HCT116 (cell line): Measurements from ENCODE around the gene RAB19. TPM values are rescaled to one million over a fixed set of nuclear protein-coding genes. Genes with fewer than 3 reads are reported as not detected.

ENCODE experiments used
- ATAC-seq: fragments of 200-7000 bp; cut with Tn5 transposase; 2 replicates; pipeline ENCODE4 v1.9.1; 2020; ENCODE audit warnings: mild to moderate bottlenecking, moderate library complexity
- BruUV-seq: library from RNA; stranded (reverse); fragments of 400-500 nt; replicated peaks from 2 replicates; lab custom pipeline; 2021; lab: Mats Ljungman, UMichigan
- CTCF ChIA-PET: fragments of 300-600 bp; sonication (Branson Sonifier 250); formaldehyde crosslinking; loops from one replicate; lab custom pipeline; 2021; ENCODE audit warnings: antibody characterized with exemption; lab: Charles Lee
- POLR2A ChIA-PET: fragments of 300-600, 350-600 bp; sonication (Branson Sonifier 250); formaldehyde crosslinking; loops from one replicate; lab custom pipeline; 2021; ENCODE audit warnings: antibody characterized with exemption; lab: Charles Lee
- RAD21 ChIA-PET, 2 experiments: fragments of 300-600 bp; sonication (Branson Sonifier 250); formaldehyde crosslinking; loops; one replicate each; lab custom pipeline; 2023; ENCODE audit warnings: low total read pairs in 2 of 2; ENCODE audit not compliant: uncharacterized antibody in 2 of 2, unreplicated experiment in 2 of 2, low non-redundant PET in 1 of 2; lab: Charles Lee
- DNase-seq: peaks from one replicate; pipeline ENCODE4 v3.0.0-alpha.2; 2010; ENCODE audit warnings: low read depth, low spot score
- H2AFZ ChIP-seq: fragments of 200-600 bp; shearing (Covaris generic), sonication (generic); 2 replicates; pipeline ENCODE4 v1.6.1; 2017; ENCODE audit warnings: low read depth, mixed run types, mixed read lengths, antibody characterized with exemption, low read length; ENCODE audit not compliant: poor library complexity, severe bottlenecking
- H3K27ac ChIP-seq: 2 replicates; pipeline ENCODE4 v1.5.1; 2012; ENCODE audit warnings: low read depth, low read length
- H3K27me3 ChIP-seq: fragments of 200-600 bp; sonication (generic); 2 replicates; pipeline ENCODE4 v1.6.1; 2016; ENCODE audit warnings: mixed run types, low read length, mixed read lengths; ENCODE audit not compliant: insufficient read depth
- H3K36me3 ChIP-seq, 2 experiments: fragments of 200-500 bp in 1 of 2; fragments of 200-600 bp in 1 of 2; sonication (Bioruptor generic) in 1 of 2; sonication (generic) in 1 of 2; 2 replicates each; pipeline versions ENCODE4 v1.5.1 to v1.6.1; 2014 to 2016; ENCODE audit warnings: low read length in 2 of 2, inconsistent platforms in 1 of 2, mixed read lengths in 1 of 2, mixed run types in 1 of 2; ENCODE audit not compliant: insufficient read depth in 2 of 2, control insufficient read depth in 1 of 2
- H3K4me1 ChIP-seq, 2 experiments: fragments of 200-600 bp in 1 of 2; sonication (generic) in 1 of 2; 2 replicates each; pipeline versions ENCODE4 v1.5.1 to v1.6.1; 2012 to 2017; ENCODE audit warnings: low read length in 2 of 2, inconsistent platforms in 1 of 2, mild to moderate bottlenecking in 1 of 2, mixed read lengths in 1 of 2, mixed run types in 1 of 2, moderate library complexity in 1 of 2; ENCODE audit not compliant: insufficient read depth in 2 of 2, control insufficient read depth in 1 of 2
- H3K4me2 ChIP-seq: fragments of 200-600 bp; sonication (generic); 2 replicates; pipeline ENCODE4 v1.6.1; 2017; ENCODE audit warnings: mixed run types, low read length, mixed read lengths
- H3K4me3 ChIP-seq, 2 experiments: fragments of 200-600 bp in 1 of 2; sonication (generic) in 1 of 2; replicated peaks in 1 of 2; 2 replicates each; pipeline ENCODE4 v1.5.1; 2011 to 2016; ENCODE audit warnings: low read length in 2 of 2, control low read depth in 1 of 2, low read depth in 1 of 2, mild to moderate bottlenecking in 1 of 2, mixed read lengths in 1 of 2, mixed run types in 1 of 2
- H3K79me2 ChIP-seq: fragments of 200-600 bp; sonication (generic); 2 replicates; pipeline ENCODE4 v1.6.1; 2017; ENCODE audit warnings: mild to moderate bottlenecking, mixed run types, low read length, moderate library complexity, mixed read lengths; ENCODE audit not compliant: insufficient read depth
- H3K9ac ChIP-seq: fragments of 200-600 bp; sonication (generic); 2 replicates; pipeline ENCODE4 v1.6.1; 2016; ENCODE audit warnings: low read length, mixed read lengths
- H3K9me2 ChIP-seq: fragments of 200-600 bp; sonication (generic), shearing (Covaris generic); 2 replicates; pipeline ENCODE4 v1.6.1; 2017; ENCODE audit warnings: mixed run types, mild to moderate bottlenecking, moderate library complexity; ENCODE audit not compliant: insufficient read depth
- H3K9me3 ChIP-seq, 2 experiments: fragments of 200-500 bp in 1 of 2; fragments of 200-600 bp in 1 of 2; sonication (Bioruptor generic) in 1 of 2; sonication (generic) in 1 of 2; 2 replicates each; pipeline ENCODE4 v1.6.1; 2014 to 2017; ENCODE audit warnings: low read length in 2 of 2, mixed read lengths in 2 of 2, inconsistent platforms in 1 of 2, low read depth in 1 of 2, mild to moderate bottlenecking in 1 of 2, mixed run types in 1 of 2, moderate library complexity in 1 of 2; ENCODE audit not compliant: control insufficient read depth in 1 of 2, insufficient read depth in 1 of 2
- H4K20me1 ChIP-seq: fragments of 200-600 bp; sonication (generic), shearing (Covaris generic); 2 replicates; pipeline ENCODE4 v1.6.1; 2017; ENCODE audit warnings: mixed run types, mild to moderate bottlenecking, moderate library complexity; ENCODE audit not compliant: insufficient read depth
- CTCF ChIP-seq, 3 experiments: fragments of 200-600 bp in 1 of 3; sonication (generic) in 1 of 3; IDR thresholded peaks in 2 of 3; conservative IDR thresholded peaks in 1 of 3; 2 replicates each; pipeline ENCODE4 v1.5.1; 2012 to 2017; ENCODE audit warnings: low read depth in 2 of 3, low read length in 2 of 3, antibody characterized with exemption in 1 of 3, borderline replicate concordance in 1 of 3, control low read depth in 1 of 3, mild to moderate bottlenecking in 1 of 3, mixed read lengths in 1 of 3, mixed run types in 1 of 3, moderate library complexity in 1 of 3; ENCODE audit not compliant: insufficient read depth in 1 of 3
- ELF1 ChIP-seq: IDR thresholded peaks from 2 replicates; pipeline ENCODE4 v1.6.1; 2012; ENCODE audit warnings: low read depth, borderline replicate concordance
- FOSL1 ChIP-seq: IDR thresholded peaks from 2 replicates; pipeline ENCODE4 v1.6.1; 2012; ENCODE audit warnings: low read depth
- RAD21 ChIP-seq: IDR thresholded peaks from 2 replicates; pipeline ENCODE4 v1.6.1; 2012; ENCODE audit warnings: low read depth, mild to moderate bottlenecking
- SIN3A ChIP-seq: IDR thresholded peaks from 2 replicates; pipeline ENCODE4 v1.6.1; 2012; ENCODE audit warnings: low read depth
- ZNF274 ChIP-seq: fragments of 200-500 bp; sonication (Bioruptor generic); IDR thresholded peaks from 2 replicates; pipeline ENCODE4 v1.6.1; 2014; ENCODE audit warnings: mild to moderate bottlenecking, low read depth, low read length, inconsistent platforms
- intact Hi-C: fragments of 100-400 bp; cut with micrococcal nuclease; formaldehyde crosslinking; loops from 2 replicates; pipeline ENCODE4 v1.10.0; 2022
- total RNA-seq: library from RNA; stranded (reverse); gene quantifications from one replicate; pipeline ENCODE4 v1.2.1, GENCODE V29; 2021; ENCODE audit not compliant: unreplicated experiment
- TF ChIP-seq, protein P1 (sequence below): IDR thresholded peaks from 2 replicates; pipeline ENCODE4 v1.6.1; 2012
- TF ChIP-seq, protein P2 (sequence below): IDR thresholded peaks from 2 replicates; pipeline ENCODE4 v1.6.1; 2012; ENCODE audit warnings: low read depth

RAB19 gene
- total RNA-seq, 1 experiment from 2014 or later, result 2.6 TPM

- Histone ChIP-seq H3K9me2 (no peaks in the 10 kb centered on the region), H3K9ac (no peak overlapping the region), H3K36me3 (no peaks in the 10 kb centered on the region; a peak in 1 of 4 replicates), H3K27ac (no peak overlapping the region), H4K20me1 (no peaks in the 10 kb centered on the region), H3K9me3 (no peaks in the 10 kb centered on the region), H3K4me2 (no peak overlapping the region), H2AFZ (no peak overlapping the region), H3K4me1 (peaks cover 8 to 15% of the 10 kb centered on the region in 2 experiments; a peak in 2 of 4 replicates), H3K79me2 (peaks cover 78% of the 10 kb centered on the region), H3K27me3 (no peaks in the 10 kb centered on the region), H3K4me3 (no peak overlapping the region)
- peak; percentile 31 for DNase-seq
- ChIA-PET CTCF (interaction anchor here (1.2 kb wide), 1 partner anchor 177 kb away, joined by 4 read pairs; no protein-coding TSS in a partner anchor), RAD21 (no interaction called here), POLR2A (no interaction called here)
- TF ChIP-seq, protein P1, sequence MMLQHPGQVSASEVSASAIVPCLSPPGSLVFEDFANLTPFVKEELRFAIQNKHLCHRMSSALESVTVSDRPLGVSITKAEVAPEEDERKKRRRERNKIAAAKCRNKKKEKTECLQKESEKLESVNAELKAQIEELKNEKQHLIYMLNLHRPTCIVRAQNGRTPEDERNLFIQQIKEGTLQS, result no peak
- no peak for TF ChIP-seq ZNF274
- TF ChIP-seq SIN3A, result 0 out of 2 replicates have a peak, but pooled peaks have one; percentile 20
- TF ChIP-seq RAD21, result peak; percentile 71
- TF ChIP-seq, protein P2, sequence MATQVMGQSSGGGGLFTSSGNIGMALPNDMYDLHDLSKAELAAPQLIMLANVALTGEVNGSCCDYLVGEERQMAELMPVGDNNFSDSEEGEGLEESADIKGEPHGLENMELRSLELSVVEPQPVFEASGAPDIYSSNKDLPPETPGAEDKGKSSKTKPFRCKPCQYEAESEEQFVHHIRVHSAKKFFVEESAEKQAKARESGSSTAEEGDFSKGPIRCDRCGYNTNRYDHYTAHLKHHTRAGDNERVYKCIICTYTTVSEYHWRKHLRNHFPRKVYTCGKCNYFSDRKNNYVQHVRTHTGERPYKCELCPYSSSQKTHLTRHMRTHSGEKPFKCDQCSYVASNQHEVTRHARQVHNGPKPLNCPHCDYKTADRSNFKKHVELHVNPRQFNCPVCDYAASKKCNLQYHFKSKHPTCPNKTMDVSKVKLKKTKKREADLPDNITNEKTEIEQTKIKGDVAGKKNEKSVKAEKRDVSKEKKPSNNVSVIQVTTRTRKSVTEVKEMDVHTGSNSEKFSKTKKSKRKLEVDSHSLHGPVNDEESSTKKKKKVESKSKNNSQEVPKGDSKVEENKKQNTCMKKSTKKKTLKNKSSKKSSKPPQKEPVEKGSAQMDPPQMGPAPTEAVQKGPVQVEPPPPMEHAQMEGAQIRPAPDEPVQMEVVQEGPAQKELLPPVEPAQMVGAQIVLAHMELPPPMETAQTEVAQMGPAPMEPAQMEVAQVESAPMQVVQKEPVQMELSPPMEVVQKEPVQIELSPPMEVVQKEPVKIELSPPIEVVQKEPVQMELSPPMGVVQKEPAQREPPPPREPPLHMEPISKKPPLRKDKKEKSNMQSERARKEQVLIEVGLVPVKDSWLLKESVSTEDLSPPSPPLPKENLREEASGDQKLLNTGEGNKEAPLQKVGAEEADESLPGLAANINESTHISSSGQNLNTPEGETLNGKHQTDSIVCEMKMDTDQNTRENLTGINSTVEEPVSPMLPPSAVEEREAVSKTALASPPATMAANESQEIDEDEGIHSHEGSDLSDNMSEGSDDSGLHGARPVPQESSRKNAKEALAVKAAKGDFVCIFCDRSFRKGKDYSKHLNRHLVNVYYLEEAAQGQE, result no peak
- no peak for TF ChIP-seq ELF1
- TF ChIP-seq FOSL1, result no peak
- TF ChIP-seq CTCF (IDR thresholded peaks at IDR 0.05 in 2 of 3, conservative IDR thresholded peaks at IDR 0.05 in 1 of 3; ENCODE audit: borderline replicate concordance in 1 of 3, insufficient read depth in 1 of 3, low read depth in 2 of 3, low read length in 2 of 3), result peak; percentile 38 to 77 (median 68); a peak in 5 of 6 replicates
- no peak for ATAC-seq
- no TSS peak for BruUV-seq
- intact Hi-C loops, result loop anchor here (2.0 to 10.0 kb wide), 3 partner anchors 177 to 536 kb away; partner anchors contain the start of genes KDM7A and MRPS33
These were observed 72.0 kb downstream of the RAB19 start for GRCh38 chr7:140475747-140476333.
